ENCODE results near the gene BRSK1. TPM values are rescaled to one million over a fixed set of nuclear protein-coding genes. Genes with fewer than 3 reads are reported as not detected.

The BRSK1 gene
- total and polyA plus RNA-seq, 2 of the 8 experiments (the other 6 are each of a cell fraction or from before 2014, with no cell fraction given): 27.6 to 32.7 TPM

DNA sequence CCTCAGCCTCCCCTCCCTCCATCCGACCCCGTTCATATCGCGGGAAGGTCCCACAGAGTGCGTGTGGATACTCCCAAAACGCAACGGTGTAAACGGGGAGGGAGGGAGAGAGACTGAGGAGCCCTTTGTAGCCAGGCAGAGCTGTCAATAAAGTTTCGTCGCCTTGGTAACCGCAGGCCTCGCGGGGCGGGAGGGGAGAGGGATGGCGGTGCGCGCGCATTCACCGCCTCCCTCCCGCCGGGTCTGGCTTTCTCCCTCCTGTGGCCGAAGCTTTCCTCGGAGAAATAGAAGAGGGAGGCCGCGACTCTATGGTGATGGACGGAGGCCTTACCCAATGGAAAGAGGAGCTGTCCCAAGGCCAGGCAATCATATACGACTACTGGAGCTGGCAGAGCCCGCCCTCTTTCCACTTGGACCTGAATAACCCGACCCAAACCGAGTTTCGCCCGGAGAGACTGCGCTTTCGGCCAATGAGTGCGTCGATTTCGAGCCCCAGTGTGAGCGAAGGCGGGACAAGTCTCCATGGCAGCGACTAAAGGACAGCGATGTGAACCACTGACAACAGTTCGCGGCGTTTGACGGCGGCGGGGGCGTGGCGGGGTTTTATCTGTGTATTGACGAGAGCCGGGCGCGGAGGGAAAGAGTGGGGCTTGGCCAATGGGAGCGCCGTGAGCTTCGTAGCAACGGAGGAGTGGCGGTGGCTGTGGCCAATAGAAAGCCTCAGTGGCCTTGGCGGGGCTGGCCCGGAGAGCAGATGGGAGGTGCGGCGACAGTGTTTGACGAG is 55.5 kb downstream of the BRSK1 start, which contains the start of gene KMT5C (continued):
- TF ChIP-seq CTCF (IDR thresholded peaks at IDR 0.05; ENCODE audit: control extremely low read depth in 1 of 3, insufficient read depth in 1 of 3, low read depth in 1 of 3, low read length in 3 of 3) (peak in 1 of 3 experiments; percentile 7; a peak in 1 of 4 replicates), HDAC2 (IDR thresholded peaks at IDR 0.05; ENCODE audit: borderline replicate concordance in 1 of 2, low read depth in 2 of 2, low read length in 2 of 2) (no peak), CHD7 (IDR thresholded peaks at IDR 0.05; ENCODE audit: insufficient replicate concordance, low read length) (no peak), RFX5 (IDR thresholded peaks at IDR 0.05; ENCODE audit: borderline replicate concordance, low read depth, low read length) (peak; percentile 25; the same call in 1 of the 2 replicates), POLR2AphosphoS5 (IDR thresholded peaks at IDR 0.05; ENCODE audit: low read depth, low read length) (peak; percentile 80; the same call in 1 of the 2 replicates), ZNF274 (IDR thresholded peaks at IDR 0.05; ENCODE audit: borderline replicate concordance, extremely low read depth, low read length) (no peak), JUND (IDR thresholded peaks at IDR 0.05; ENCODE audit: low read length) (no peak)
